Osteoblast (primary cell): ENCODE results near the gene STBD1. TPM values are rescaled to one million over a fixed set of nuclear protein-coding genes. Genes with fewer than 3 reads are reported as not detected.

Source experiments
- DNase-seq: peaks from one replicate; pipeline ENCODE4 v3.0.0; 2011; ENCODE audit warnings: low spot score, mixed read lengths; ENCODE audit not compliant: insufficient read length; ENCODE audit errors: missing footprints
- H2AFZ ChIP-seq: 2 replicates; pipeline ENCODE4 v1.6.0; 2011; ENCODE audit warnings: mild to moderate bottlenecking, low read length
- H3K27ac ChIP-seq: 2 replicates; pipeline ENCODE4 v1.5.1; 2011; ENCODE audit warnings: mild to moderate bottlenecking, low read depth, low read length, moderate library complexity
- H3K27me3 ChIP-seq: 2 replicates; pipeline ENCODE4 v1.6.0; 2012; ENCODE audit warnings: mild to moderate bottlenecking, control low read depth, inconsistent platforms, low read length, moderate library complexity; ENCODE audit not compliant: insufficient read depth
- H3K36me3 ChIP-seq: 2 replicates; pipeline ENCODE4 v1.5.1; 2011; ENCODE audit warnings: mild to moderate bottlenecking, low read length, control low read depth, moderate library complexity; ENCODE audit not compliant: insufficient read depth
- H3K4me1 ChIP-seq: 2 replicates; pipeline ENCODE4 v1.5.1; 2011; ENCODE audit warnings: mild to moderate bottlenecking, low read length, control low read depth, moderate library complexity; ENCODE audit not compliant: insufficient read depth
- H3K4me2 ChIP-seq: 2 replicates; pipeline ENCODE4 v1.6.0; 2011; ENCODE audit warnings: mild to moderate bottlenecking, low read length; ENCODE audit not compliant: insufficient read depth
- H3K4me3 ChIP-seq: fragments of 200-600 bp; sonication (generic); 3 replicates; pipeline ENCODE4 v1.5.1; 2012; ENCODE audit warnings: mild to moderate bottlenecking, low read length, inconsistent platforms; ENCODE audit not compliant: insufficient read depth
- H3K79me2 ChIP-seq: 2 replicates; pipeline ENCODE4 v1.6.0; 2012; ENCODE audit warnings: mild to moderate bottlenecking, low read length, control low read depth, inconsistent platforms; ENCODE audit not compliant: insufficient read depth
- H3K9me3 ChIP-seq: 2 replicates; pipeline ENCODE4 v1.5.1; 2011; ENCODE audit warnings: low read depth, low read length, control low read depth
- H4K20me1 ChIP-seq: 2 replicates; pipeline ENCODE4 v1.6.0; 2012; ENCODE audit warnings: mild to moderate bottlenecking, low read length, control low read depth; ENCODE audit not compliant: insufficient read depth
- CTCF ChIP-seq: IDR thresholded peaks from 2 replicates; pipeline ENCODE4 v1.5.1; 2011; ENCODE audit warnings: mild to moderate bottlenecking, low read depth, low read length, moderate library complexity; ENCODE audit errors: extremely low read depth
- total RNA-seq: library from RNA; depleted of rRNA; stranded (reverse); fragments of >200 nt; gene quantifications from 2 replicates; pipeline ENCODE4 v1.2.3, GENCODE V29; 2012

Gene STBD1
- total RNA-seq, 1 donor = 3.6 TPM

DNA sequence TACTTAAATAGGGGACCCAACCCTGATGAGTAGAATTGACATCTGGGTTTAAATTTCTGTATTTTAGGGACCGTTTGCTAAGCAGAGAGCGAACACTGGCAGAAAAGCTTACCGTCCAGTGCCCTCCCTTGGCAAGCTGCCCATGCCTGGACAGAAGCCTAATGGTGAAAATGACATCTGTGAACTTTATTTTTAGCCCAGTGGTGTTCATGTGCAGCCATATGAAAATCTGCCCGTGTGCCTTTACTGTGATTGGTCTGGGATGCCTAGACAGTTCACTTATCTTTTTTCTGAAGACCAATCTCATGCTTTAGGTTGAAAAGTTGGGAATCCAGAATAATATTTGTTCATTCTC, 1.1 kb downstream of the STBD1 start:
- peaks cover 4% of the 10 kb centered on the region for H3K36me3 ChIP-seq
- H3K4me1 ChIP-seq = peaks cover 11% of the 10 kb centered on the region
- H3K4me3 ChIP-seq = peak overlapping the region; percentile 85
- peak overlapping the region; percentile 89 for H2AFZ ChIP-seq
- H4K20me1 ChIP-seq = no peaks in the 10 kb centered on the region
- H3K27me3 ChIP-seq = no peaks in the 10 kb centered on the region
- TF ChIP-seq CTCF = no peak
- peaks cover 21% of the 10 kb centered on the region for H3K79me2 ChIP-seq
- no peak for DNase-seq
- H3K27ac ChIP-seq = no peak overlapping the region
- peak overlapping the region; percentile 87 for H3K4me2 ChIP-seq
- no peaks in the 10 kb centered on the region for H3K9me3 ChIP-seq

DNA sequence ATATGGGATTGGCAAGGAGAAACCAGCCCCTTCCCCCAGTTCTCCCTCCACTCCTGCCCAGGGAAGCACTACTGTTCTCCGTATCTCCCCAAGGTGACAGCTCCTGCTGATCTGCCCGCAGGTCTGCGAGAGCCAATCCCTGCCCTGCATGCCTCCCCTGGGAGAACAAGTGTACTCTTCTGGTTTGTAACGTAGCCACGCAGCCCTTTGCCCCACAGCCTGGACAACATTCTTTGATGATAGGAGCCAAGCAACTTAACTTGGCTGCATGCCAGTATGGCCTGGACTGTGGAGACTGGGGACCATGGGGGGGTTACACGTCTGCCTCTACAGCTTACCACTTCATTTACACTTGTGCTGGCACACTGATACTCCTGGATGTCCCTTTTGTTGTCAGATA, 2.0 kb downstream of the STBD1 start:
- H2AFZ ChIP-seq = no peak overlapping the region
- no peak overlapping the region for H3K4me3 ChIP-seq
- no peaks in the 10 kb centered on the region for H4K20me1 ChIP-seq
- peaks cover 4% of the 10 kb centered on the region for H3K36me3 ChIP-seq
- no peak for TF ChIP-seq CTCF
- H3K27ac ChIP-seq = no peak overlapping the region
- no peaks in the 10 kb centered on the region for H3K9me3 ChIP-seq
- H3K4me2 ChIP-seq = no peak overlapping the region
- H3K4me1 ChIP-seq = peaks cover 11% of the 10 kb centered on the region
- peaks cover 21% of the 10 kb centered on the region for H3K79me2 ChIP-seq
- no peaks in the 10 kb centered on the region for H3K27me3 ChIP-seq
- no peak for DNase-seq

GRCh38 chr4:76309939-76310550, 3.5 kb downstream of the STBD1 start:
- Histone ChIP-seq H3K4me1 (peaks cover 11% of the 10 kb centered on the region), H3K9me3 (no peaks in the 10 kb centered on the region), H3K4me2 (no peak overlapping the region), H3K36me3 (peaks cover 4% of the 10 kb centered on the region), H2AFZ (no peak overlapping the region), H3K79me2 (peaks cover 17% of the 10 kb centered on the region), H3K4me3 (no peak overlapping the region), H3K27ac (no peak overlapping the region), H3K27me3 (no peaks in the 10 kb centered on the region), H4K20me1 (no peaks in the 10 kb centered on the region)
- TF ChIP-seq CTCF = no peak
- DNase-seq = no peak

DNA sequence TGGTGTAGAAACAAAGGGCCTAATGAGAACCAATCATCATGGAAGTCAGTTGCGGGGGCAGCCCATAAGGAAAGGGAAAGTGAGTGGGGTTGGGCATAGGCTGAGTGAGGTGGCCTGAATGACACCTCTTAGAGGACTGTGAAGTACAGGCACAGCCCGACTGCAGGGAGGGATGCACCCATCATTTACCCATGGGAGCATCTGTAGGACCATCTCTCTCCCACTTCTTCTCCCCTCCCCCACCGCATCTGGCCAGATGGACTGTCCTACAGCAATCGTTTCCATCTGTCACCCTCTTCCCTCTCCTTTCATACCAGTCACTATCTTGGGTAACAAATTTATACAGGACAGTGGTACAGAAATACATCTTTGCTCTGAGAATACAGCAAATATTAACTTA, 4.2 kb downstream of the STBD1 start:
- no peak overlapping the region for H3K4me3 ChIP-seq
- peaks cover 8% of the 10 kb centered on the region for H3K4me1 ChIP-seq
- H3K36me3 ChIP-seq = peaks cover 4% of the 10 kb centered on the region
- H3K79me2 ChIP-seq = peaks cover 12% of the 10 kb centered on the region
- H3K27me3 ChIP-seq = no peaks in the 10 kb centered on the region
- H3K27ac ChIP-seq = no peak overlapping the region
- H2AFZ ChIP-seq = no peak overlapping the region
- DNase-seq = no peak
- no peak overlapping the region for H3K4me2 ChIP-seq
- TF ChIP-seq CTCF = no peak
- no peaks in the 10 kb centered on the region for H4K20me1 ChIP-seq
- H3K9me3 ChIP-seq = no peaks in the 10 kb centered on the region
